ENCODE data around the gene SUFU. TPM values are rescaled to one million over a fixed set of nuclear protein-coding genes. Genes with fewer than 3 reads are reported as not detected.

The SUFU gene
- total and polyA plus RNA-seq, 2 of the 13 experiments (the other 11 are each of a cell fraction or from before 2014, with no cell fraction given), result 2.9 to 5.5 TPM

- WGBS (ENCODE audit: low lambda C conversion rate), result 86% methylated on average over 6 of the region's 6 CpGs
- no peaks in the 10 kb centered on the region for H3K36me3 ChIP-seq (replicated peaks in 1 of 2; ENCODE audit: control insufficient read depth in 1 of 2, insufficient read depth in 2 of 2, low read length in 2 of 2)
- H3K9me3 ChIP-seq (ENCODE audit: low read length), result no peaks in the 10 kb centered on the region
- H4K20me1 ChIP-seq (ENCODE audit: insufficient read depth, low read length), result no peaks in the 10 kb centered on the region
- intact Hi-C loops (cut with micrococcal nuclease; ENCODE audit: unreplicated experiment), result no loop called here
- H3K4me1 ChIP-seq (ENCODE audit: insufficient read depth, low read length), result peaks cover 14% of the 10 kb centered on the region
- no TSS peak for BruUV-seq (replicated peaks)
- TF ChIP-seq LCORL (IDR thresholded peaks at IDR 0.05) (no peak), LCORL (CRISPR knock-in tag; IDR thresholded peaks at IDR 0.05) (no peak), GABPA (IDR thresholded peaks at IDR 0.05; ENCODE audit: low read depth, low read length) (no peak), GABPA (CRISPR knock-in tag; IDR thresholded peaks at IDR 0.05; ENCODE audit: low read depth) (no peak), YEATS2 (CRISPR knock-in tag; IDR thresholded peaks at IDR 0.05; ENCODE audit: borderline replicate concordance) (no peak), IKZF1 (IDR thresholded peaks at IDR 0.05) (no peak)
- no peaks in the 10 kb centered on the region for H3K27me3 ChIP-seq (ENCODE audit: control insufficient read depth in 1 of 2, insufficient read depth in 2 of 2, low read length in 2 of 2)
- no peak overlapping the region for H3K9ac ChIP-seq (ENCODE audit: insufficient read depth, low read depth, low read length)
- ATAC-seq (no peak), FAIRE-seq (no peak), DNase-seq (ENCODE audit: low spot score) (no peak)
- CTCF ChIA-PET (ENCODE audit: low intra/inter-chr PET ratio, low total read pairs), result no interaction called here
- in situ Hi-C loops (cut with HindIII; ENCODE audit: extremely low pct_ligation_motif_present, low pct_unique_long_range_greater_than_20kb), result no loop called here
- POLR2A ChIA-PET, result interaction anchor here (0.8 kb wide), 1 partner anchor 17 kb away, joined by 3 read pairs; no protein-coding TSS in a partner anchor
- no peak overlapping the region for H3K4me3 ChIP-seq (replicated peaks in 1 of 3; ENCODE audit: insufficient read depth in 1 of 3, low read depth in 2 of 3, low read length in 3 of 3)
- no peak overlapping the region for H3K27ac ChIP-seq (ENCODE audit: extremely low read length, insufficient read depth, low read length)
- no peaks in the 10 kb centered on the region for H3K79me2 ChIP-seq (ENCODE audit: insufficient read depth, low read length)
- H2AFZ ChIP-seq (ENCODE audit: low read length), result no peak overlapping the region
- H3K4me2 ChIP-seq (ENCODE audit: low read depth, low read length), result no peak overlapping the region
Measured at GRCh38 chr10:102467971-102468438, 35.8 kb upstream of the SUFU start.

- Histone ChIP-seq H3K4me1 (ENCODE audit: insufficient read depth, low read length) (peaks cover 7% of the 10 kb centered on the region), H3K4me3 (replicated peaks in 1 of 3; ENCODE audit: insufficient read depth in 1 of 3, low read depth in 2 of 3, low read length in 3 of 3) (no peak overlapping the region), H3K79me2 (ENCODE audit: insufficient read depth, low read length) (no peaks in the 10 kb centered on the region), H3K27me3 (ENCODE audit: control insufficient read depth in 1 of 2, insufficient read depth in 2 of 2, low read length in 2 of 2) (no peaks in the 10 kb centered on the region), H3K27ac (ENCODE audit: extremely low read length, insufficient read depth, low read length) (no peak overlapping the region), H3K9ac (ENCODE audit: insufficient read depth, low read depth, low read length) (no peak overlapping the region), H3K4me2 (ENCODE audit: low read depth, low read length) (no peak overlapping the region), H2AFZ (ENCODE audit: low read length) (no peak overlapping the region), H4K20me1 (ENCODE audit: insufficient read depth, low read length) (no peaks in the 10 kb centered on the region), H3K9me3 (ENCODE audit: low read length) (no peaks in the 10 kb centered on the region), H3K36me3 (replicated peaks in 1 of 2; ENCODE audit: control insufficient read depth in 1 of 2, insufficient read depth in 2 of 2, low read length in 2 of 2) (no peaks in the 10 kb centered on the region)
- ATAC-seq (no peak), DNase-seq (ENCODE audit: low spot score) (no peak), FAIRE-seq (no peak)
- no TSS peak for BruUV-seq (replicated peaks)
- CTCF ChIA-PET (ENCODE audit: low intra/inter-chr PET ratio, low total read pairs), result no interaction called here
- intact Hi-C loops (cut with micrococcal nuclease; ENCODE audit: unreplicated experiment), result no loop called here
- in situ Hi-C loops (cut with HindIII; ENCODE audit: extremely low pct_ligation_motif_present, low pct_unique_long_range_greater_than_20kb), result no loop called here
- WGBS (ENCODE audit: low lambda C conversion rate), result 95% methylated on average over 9 of the region's 9 CpGs
- POLR2A ChIA-PET, result no interaction called here
- TF ChIP-seq YEATS4 (CRISPR knock-in tag; IDR thresholded peaks at IDR 0.05; ENCODE audit: borderline replicate concordance), result no peak
- no peak for TF ChIP-seq RNF219 (CRISPR knock-in tag; IDR thresholded peaks at IDR 0.05)
- no peak for TF ChIP-seq BHLHE40 (IDR thresholded peaks at IDR 0.05; ENCODE audit: low read length)
- TF ChIP-seq CREM (IDR thresholded peaks at IDR 0.05), result no peak
- TF ChIP-seq CREM (CRISPR knock-in tag; IDR thresholded peaks at IDR 0.05), result no peak
- TF ChIP-seq DNMT1 (CRISPR knock-in tag; IDR thresholded peaks at IDR 0.05), result no peak
- TF ChIP-seq ZBTB7B (CRISPR knock-in tag; IDR thresholded peaks at IDR 0.05), result no peak
- no peak for TF ChIP-seq ZNF724P (CRISPR knock-in tag; IDR thresholded peaks at IDR 0.05; ENCODE audit: borderline replicate concordance)
- no peak for TF ChIP-seq TBX3 (IDR thresholded peaks at IDR 0.05; ENCODE audit: borderline replicate concordance)
- no peak for TF ChIP-seq PAWR (CRISPR knock-in tag; IDR thresholded peaks at IDR 0.05; ENCODE audit: borderline replicate concordance)
- no peak for TF ChIP-seq HCFC1 (IDR thresholded peaks at IDR 0.05; ENCODE audit: low read depth, low read length)
- TF ChIP-seq ZFP37 (CRISPR knock-in tag; IDR thresholded peaks at IDR 0.05; ENCODE audit: borderline replicate concordance), result no peak
- no peak for TF ChIP-seq ZNF362 (CRISPR knock-in tag; IDR thresholded peaks at IDR 0.05; ENCODE audit: borderline replicate concordance)
- TF ChIP-seq CEBPB (IDR thresholded peaks at IDR 0.05; ENCODE audit: borderline replicate concordance, low read depth, low read length), result no peak
Measured at GRCh38 chr10:102468683-102469082, 35.1 kb upstream of the SUFU start.

Data from HepG2 (cell line).